KBM-7 (cell line): ENCODE results near the gene ABLIM3.

Source experiments
- DNase-seq: peaks from one replicate; pipeline ENCODE4 v3.0.0-alpha.2; 2015
- in situ Hi-C: fragments of 300-500 bp; cut with MboI; formaldehyde crosslinking; loops from 2 replicates; pipeline ENCODE4 v1.14.3; 2020; ENCODE audit warnings: low sequenced_read_pairs, low pct_unique_long_range_greater_than_20kb, mixed read lengths

The ABLIM3 gene

DNA sequence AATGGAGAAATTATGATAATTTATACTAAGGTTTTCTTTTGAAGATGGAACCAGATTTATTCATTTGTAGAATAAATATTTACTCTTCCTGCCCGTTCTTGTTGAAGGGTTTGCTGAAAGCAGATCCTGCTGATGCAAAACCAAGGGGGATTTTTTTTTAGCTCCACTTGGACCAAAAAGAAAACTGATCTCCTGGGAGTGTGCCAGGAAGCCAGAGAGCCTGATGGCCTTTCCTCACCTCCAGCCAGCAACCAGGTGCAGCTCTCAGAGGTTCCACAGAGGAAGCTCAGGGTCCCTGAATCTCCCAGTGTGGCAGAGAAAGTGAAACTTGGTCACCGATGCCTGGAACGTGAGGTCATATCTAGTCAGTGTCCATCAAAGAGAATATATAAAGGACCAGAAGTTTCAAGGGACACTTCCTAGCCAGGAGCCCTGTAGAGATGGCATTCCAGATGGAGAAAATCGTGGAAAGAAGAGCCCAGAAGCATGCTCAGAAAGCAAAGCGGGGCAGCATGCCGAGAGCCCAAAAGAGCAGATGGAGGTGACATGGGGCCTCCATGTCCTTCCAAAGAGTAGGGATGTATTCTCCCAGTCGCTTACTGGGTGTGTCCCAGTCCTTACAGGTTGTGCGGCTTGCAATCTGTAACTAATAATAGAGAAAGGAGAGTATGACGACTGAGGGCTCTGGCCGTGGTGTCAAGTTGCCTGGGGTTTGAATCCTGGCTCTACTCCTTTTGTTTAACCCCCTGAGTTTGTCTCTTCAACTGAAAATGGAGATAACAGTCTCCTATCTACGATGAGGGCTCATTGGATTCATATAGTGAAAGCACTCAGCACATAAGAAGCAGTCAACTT is 142.6 kb downstream of the ABLIM3 start:
- DNase-seq = no peak
- in situ Hi-C loops = no loop called here

DNA sequence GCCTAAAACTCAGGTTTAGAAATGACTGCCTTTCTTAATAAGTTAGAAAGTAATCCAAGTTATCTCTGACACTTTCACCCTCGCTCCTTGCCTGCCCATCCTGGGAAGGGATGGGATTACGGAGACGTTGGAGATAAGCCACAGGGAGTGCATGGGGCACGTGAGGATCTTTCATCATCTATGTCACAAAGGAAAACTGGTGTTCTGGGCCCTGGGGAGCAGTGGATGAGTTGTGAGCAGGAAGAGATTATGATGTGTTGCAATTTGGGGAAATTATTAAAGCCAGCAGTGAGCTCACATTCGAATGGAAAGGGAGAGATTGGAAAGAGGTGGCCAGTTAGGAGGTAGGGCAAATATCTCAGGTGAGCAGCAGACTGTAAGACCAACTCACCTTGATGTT is 143.2 kb downstream of the ABLIM3 start:
- in situ Hi-C loops = no loop called here
- DNase-seq = no peak

DNA sequence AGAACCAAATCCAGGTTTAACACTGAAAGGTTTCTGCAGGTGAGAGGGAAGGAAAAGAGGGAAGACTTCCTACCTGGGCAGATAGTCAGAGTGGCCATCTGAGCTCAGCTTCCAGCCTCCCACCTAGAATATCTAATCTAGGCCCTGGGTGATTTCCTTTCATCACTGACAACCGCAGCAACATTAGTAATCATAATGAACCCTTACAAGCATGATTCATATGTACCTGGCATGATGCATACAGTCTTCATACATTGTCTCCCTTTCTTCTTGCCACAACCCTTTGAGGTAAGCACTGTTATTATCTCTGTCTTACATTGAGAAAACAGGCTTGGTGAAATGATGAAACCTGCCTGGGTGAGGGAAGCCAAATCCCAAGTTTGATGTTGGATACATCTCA is 143.9 kb downstream of the ABLIM3 start:
- no peak for DNase-seq
- in situ Hi-C loops = no loop called here

- in situ Hi-C loops = no loop called here
- DNase-seq = no peak
These were observed 147.1 kb downstream of the ABLIM3 start for GRCh38 chr5:149288436-149288835.

DNA sequence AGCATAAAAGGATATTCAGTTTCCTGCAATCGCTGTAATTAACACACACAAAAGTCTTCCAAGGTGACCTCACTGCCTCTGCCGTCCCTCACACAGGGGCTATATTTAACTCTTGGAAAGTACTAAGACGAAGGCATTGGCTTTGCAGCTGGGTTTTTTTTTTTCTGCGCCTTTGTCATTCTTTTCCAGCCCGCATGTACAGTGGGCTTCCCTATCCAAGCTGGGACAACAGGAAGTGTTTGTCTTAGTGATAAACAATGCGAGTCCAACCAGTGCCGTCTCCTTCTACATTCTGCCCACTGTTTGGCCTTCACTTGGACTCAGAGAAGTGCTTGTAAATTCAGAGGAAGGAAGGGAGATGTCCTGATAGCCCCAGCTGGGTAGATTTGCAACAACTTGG is 148.0 kb downstream of the ABLIM3 start:
- in situ Hi-C loops = no loop called here
- no peak for DNase-seq

GRCh38 chr5:149294872-149295829 is 153.9 kb downstream of the ABLIM3 start:
- in situ Hi-C loops = no loop called here
- no peak for DNase-seq

GRCh38 chr5:149297340-149298025 is 156.2 kb downstream of the ABLIM3 start:
- DNase-seq = no peak
- in situ Hi-C loops = no loop called here

- in situ Hi-C loops = no loop called here
- no peak for DNase-seq
These were observed 156.9 kb downstream of the ABLIM3 start for GRCh38 chr5:149298163-149298562.

- DNase-seq = peak; percentile 68
- in situ Hi-C loops = no loop called here
These were observed 157.6 kb downstream of the ABLIM3 start for GRCh38 chr5:149298842-149299404.

DNA sequence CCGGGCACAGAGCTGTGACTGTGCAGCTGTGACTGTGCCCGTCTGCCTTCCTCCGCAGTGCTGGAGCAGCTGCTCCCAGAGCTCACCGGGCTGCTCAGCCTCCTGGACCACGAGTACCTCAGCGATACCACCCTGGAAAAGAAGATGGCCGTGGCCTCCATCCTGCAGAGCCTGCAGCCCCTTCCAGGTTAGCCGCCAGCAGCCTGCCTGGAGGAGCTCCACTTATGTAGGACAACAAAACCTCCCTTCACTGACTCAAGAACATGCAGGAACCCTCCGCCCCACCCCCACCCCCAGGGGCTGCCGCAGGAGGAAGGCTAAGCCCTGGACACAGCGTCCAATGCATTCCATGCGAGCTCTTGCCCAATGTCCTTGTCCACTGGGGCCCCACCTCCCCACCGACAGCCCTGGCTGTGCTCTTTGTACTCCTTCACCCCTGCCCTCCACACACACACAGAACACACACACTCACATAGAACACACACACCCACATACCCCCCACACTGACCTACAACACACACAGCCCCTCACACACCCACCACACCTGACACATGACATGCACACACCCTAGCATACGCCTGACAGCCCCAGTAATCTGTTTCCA is 158.3 kb downstream of the ABLIM3 start:
- no peak for DNase-seq
- in situ Hi-C loops = no loop called here

- DNase-seq = no peak
- in situ Hi-C loops = no loop called here
These were observed 159.1 kb downstream of the ABLIM3 start for GRCh38 chr5:149300441-149300840.

- in situ Hi-C loops = no loop called here
- DNase-seq = no peak
These were observed 159.9 kb downstream of the ABLIM3 start for GRCh38 chr5:149301049-149301743.

DNA sequence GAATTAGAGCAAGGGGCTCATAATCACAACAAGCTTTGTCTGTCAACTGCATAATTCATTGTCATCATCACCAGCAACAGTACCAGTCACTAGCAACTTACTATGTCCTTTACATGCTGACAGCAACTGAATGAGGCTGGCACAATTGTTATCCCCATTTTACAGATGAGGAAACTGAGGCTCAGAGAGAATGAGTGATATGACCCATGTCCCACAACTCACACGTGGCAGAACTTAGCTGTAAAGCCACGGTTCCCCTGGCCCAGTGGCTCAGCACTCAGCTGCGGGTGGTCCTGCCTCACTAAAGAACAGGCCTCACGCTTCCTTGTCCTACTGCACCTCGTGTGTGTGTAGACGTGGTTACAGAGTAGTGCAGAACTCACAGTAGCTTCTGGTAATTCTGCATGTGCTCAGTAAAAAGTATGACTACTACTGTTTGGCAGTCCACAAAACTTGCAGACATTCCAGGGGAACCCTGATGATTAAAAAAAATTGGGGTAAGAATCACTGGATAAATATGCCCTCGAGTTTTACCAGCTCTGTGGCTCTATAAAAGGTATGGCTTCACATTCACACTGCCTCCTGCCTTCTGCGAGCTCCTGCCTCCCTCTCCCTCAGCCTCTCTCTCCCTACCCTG is 160.6 kb downstream of the ABLIM3 start:
- in situ Hi-C loops = no loop called here
- no peak for DNase-seq

- in situ Hi-C loops = no loop called here
- peak; percentile 41 for DNase-seq
These were observed 161.3 kb downstream of the ABLIM3 start for GRCh38 chr5:149302641-149303040.

GRCh38 chr5:149303210-149303609 is 161.9 kb downstream of the ABLIM3 start:
- no peak for DNase-seq
- in situ Hi-C loops = no loop called here

DNA sequence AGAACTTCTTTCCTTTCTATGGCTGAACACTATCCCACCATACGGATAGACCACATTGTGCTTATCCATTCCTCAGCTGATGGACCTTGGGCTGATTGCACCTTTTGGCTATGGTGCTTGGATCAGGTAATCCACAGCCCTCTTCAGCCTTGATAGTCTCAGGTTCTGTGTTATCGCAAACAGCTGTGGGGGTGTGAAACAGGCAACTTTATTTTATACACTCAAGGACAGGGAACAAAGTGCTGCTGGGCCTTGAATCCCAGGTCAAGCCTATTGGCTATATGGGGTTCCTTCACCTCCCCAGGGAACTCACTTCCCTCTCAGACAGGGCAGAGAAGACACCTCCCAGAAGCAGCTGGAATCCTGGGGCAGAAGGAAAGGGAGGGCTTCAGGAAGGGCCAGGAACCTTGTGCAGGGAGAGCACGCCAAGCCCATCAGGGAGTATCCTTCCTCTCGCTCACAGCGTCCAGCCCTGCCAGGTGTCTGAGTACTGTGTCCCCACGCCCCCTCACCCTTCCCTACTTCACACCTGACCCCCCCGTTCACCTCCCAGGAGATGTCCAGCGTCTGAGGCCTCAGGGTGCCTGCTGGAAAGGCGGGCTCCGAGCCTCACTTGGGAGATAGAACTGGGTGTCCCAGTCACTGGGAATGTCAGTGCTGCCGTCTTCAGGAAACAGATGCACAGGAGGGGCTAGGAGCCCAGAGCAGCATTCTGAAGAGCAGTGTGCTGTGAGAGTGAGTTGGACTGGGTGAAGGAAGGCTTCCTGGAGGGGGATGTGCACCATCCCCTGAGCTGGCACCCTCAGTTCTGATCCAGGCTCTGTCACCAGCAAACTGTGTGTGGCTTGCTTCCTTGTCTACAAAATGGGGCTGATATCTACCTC is 163.1 kb downstream of the ABLIM3 start:
- DNase-seq = no peak
- in situ Hi-C loops = no loop called here

GRCh38 chr5:149309354-149309753 is 168.1 kb downstream of the ABLIM3 start:
- in situ Hi-C loops = no loop called here

More at GRCh38 chr5:149309354-149309753, 168.1 kb downstream of the ABLIM3 start:
- no peak for DNase-seq
